HCT116 (cell line): ENCODE results near the gene SLCO2A1. TPM values are rescaled to one million over a fixed set of nuclear protein-coding genes. Genes with fewer than 3 reads are reported as not detected.

Source experiments
- ATAC-seq: fragments of 200-7000 bp; cut with Tn5 transposase; 2 replicates; pipeline ENCODE4 v1.9.1; 2020; ENCODE audit warnings: mild to moderate bottlenecking, moderate library complexity
- BruUV-seq: library from RNA; stranded (reverse); fragments of 400-500 nt; replicated peaks from 2 replicates; lab custom pipeline; 2021; lab: Mats Ljungman, UMichigan
- CTCF ChIA-PET: fragments of 300-600 bp; sonication (Branson Sonifier 250); formaldehyde crosslinking; loops from one replicate; lab custom pipeline; 2021; ENCODE audit warnings: antibody characterized with exemption; lab: Charles Lee
- POLR2A ChIA-PET: fragments of 300-600, 350-600 bp; sonication (Branson Sonifier 250); formaldehyde crosslinking; loops from one replicate; lab custom pipeline; 2021; ENCODE audit warnings: antibody characterized with exemption; lab: Charles Lee
- RAD21 ChIA-PET, 2 experiments: fragments of 300-600 bp; sonication (Branson Sonifier 250); formaldehyde crosslinking; loops; one replicate each; lab custom pipeline; 2023; ENCODE audit warnings: low total read pairs in 2 of 2; ENCODE audit not compliant: uncharacterized antibody in 2 of 2, unreplicated experiment in 2 of 2, low non-redundant PET in 1 of 2; lab: Charles Lee
- DNase-seq: peaks from one replicate; pipeline ENCODE4 v3.0.0-alpha.2; 2010; ENCODE audit warnings: low read depth, low spot score
- H2AFZ ChIP-seq: fragments of 200-600 bp; shearing (Covaris generic), sonication (generic); 2 replicates; pipeline ENCODE4 v1.6.1; 2017; ENCODE audit warnings: low read depth, mixed run types, mixed read lengths, antibody characterized with exemption, low read length; ENCODE audit not compliant: poor library complexity, severe bottlenecking
- H3K27ac ChIP-seq: 2 replicates; pipeline ENCODE4 v1.5.1; 2012; ENCODE audit warnings: low read depth, low read length
- H3K27me3 ChIP-seq: fragments of 200-600 bp; sonication (generic); 2 replicates; pipeline ENCODE4 v1.6.1; 2016; ENCODE audit warnings: mixed run types, low read length, mixed read lengths; ENCODE audit not compliant: insufficient read depth
- H3K36me3 ChIP-seq, 2 experiments: fragments of 200-500 bp in 1 of 2; fragments of 200-600 bp in 1 of 2; sonication (Bioruptor generic) in 1 of 2; sonication (generic) in 1 of 2; 2 replicates each; pipeline versions ENCODE4 v1.5.1 to v1.6.1; 2014 to 2016; ENCODE audit warnings: low read length in 2 of 2, inconsistent platforms in 1 of 2, mixed read lengths in 1 of 2, mixed run types in 1 of 2; ENCODE audit not compliant: insufficient read depth in 2 of 2, control insufficient read depth in 1 of 2
- H3K4me1 ChIP-seq, 2 experiments: fragments of 200-600 bp in 1 of 2; sonication (generic) in 1 of 2; 2 replicates each; pipeline versions ENCODE4 v1.5.1 to v1.6.1; 2012 to 2017; ENCODE audit warnings: low read length in 2 of 2, inconsistent platforms in 1 of 2, mild to moderate bottlenecking in 1 of 2, mixed read lengths in 1 of 2, mixed run types in 1 of 2, moderate library complexity in 1 of 2; ENCODE audit not compliant: insufficient read depth in 2 of 2, control insufficient read depth in 1 of 2
- H3K4me2 ChIP-seq: fragments of 200-600 bp; sonication (generic); 2 replicates; pipeline ENCODE4 v1.6.1; 2017; ENCODE audit warnings: mixed run types, low read length, mixed read lengths
- H3K4me3 ChIP-seq, 2 experiments: fragments of 200-600 bp in 1 of 2; sonication (generic) in 1 of 2; replicated peaks in 1 of 2; 2 replicates each; pipeline ENCODE4 v1.5.1; 2011 to 2016; ENCODE audit warnings: low read length in 2 of 2, control low read depth in 1 of 2, low read depth in 1 of 2, mild to moderate bottlenecking in 1 of 2, mixed read lengths in 1 of 2, mixed run types in 1 of 2
- H3K79me2 ChIP-seq: fragments of 200-600 bp; sonication (generic); 2 replicates; pipeline ENCODE4 v1.6.1; 2017; ENCODE audit warnings: mild to moderate bottlenecking, mixed run types, low read length, moderate library complexity, mixed read lengths; ENCODE audit not compliant: insufficient read depth
- H3K9ac ChIP-seq: fragments of 200-600 bp; sonication (generic); 2 replicates; pipeline ENCODE4 v1.6.1; 2016; ENCODE audit warnings: low read length, mixed read lengths
- H3K9me2 ChIP-seq: fragments of 200-600 bp; sonication (generic), shearing (Covaris generic); 2 replicates; pipeline ENCODE4 v1.6.1; 2017; ENCODE audit warnings: mixed run types, mild to moderate bottlenecking, moderate library complexity; ENCODE audit not compliant: insufficient read depth
- H3K9me3 ChIP-seq, 2 experiments: fragments of 200-500 bp in 1 of 2; fragments of 200-600 bp in 1 of 2; sonication (Bioruptor generic) in 1 of 2; sonication (generic) in 1 of 2; 2 replicates each; pipeline ENCODE4 v1.6.1; 2014 to 2017; ENCODE audit warnings: low read length in 2 of 2, mixed read lengths in 2 of 2, inconsistent platforms in 1 of 2, low read depth in 1 of 2, mild to moderate bottlenecking in 1 of 2, mixed run types in 1 of 2, moderate library complexity in 1 of 2; ENCODE audit not compliant: control insufficient read depth in 1 of 2, insufficient read depth in 1 of 2
- H4K20me1 ChIP-seq: fragments of 200-600 bp; sonication (generic), shearing (Covaris generic); 2 replicates; pipeline ENCODE4 v1.6.1; 2017; ENCODE audit warnings: mixed run types, mild to moderate bottlenecking, moderate library complexity; ENCODE audit not compliant: insufficient read depth
- ATF3 ChIP-seq: IDR thresholded peaks from 2 replicates; pipeline ENCODE4 v1.6.1; 2012
- CBX3 ChIP-seq: IDR thresholded peaks from 2 replicates; pipeline ENCODE4 v1.6.1; 2012; ENCODE audit warnings: low read depth
- CTCF ChIP-seq, 3 experiments: fragments of 200-600 bp in 1 of 3; sonication (generic) in 1 of 3; IDR thresholded peaks in 2 of 3; conservative IDR thresholded peaks in 1 of 3; 2 replicates each; pipeline ENCODE4 v1.5.1; 2012 to 2017; ENCODE audit warnings: low read depth in 2 of 3, low read length in 2 of 3, antibody characterized with exemption in 1 of 3, borderline replicate concordance in 1 of 3, control low read depth in 1 of 3, mild to moderate bottlenecking in 1 of 3, mixed read lengths in 1 of 3, mixed run types in 1 of 3, moderate library complexity in 1 of 3; ENCODE audit not compliant: insufficient read depth in 1 of 3
- EGR1 ChIP-seq: IDR thresholded peaks from 2 replicates; pipeline ENCODE4 v1.6.1; 2012; ENCODE audit warnings: low read depth
- ELF1 ChIP-seq: IDR thresholded peaks from 2 replicates; pipeline ENCODE4 v1.6.1; 2012; ENCODE audit warnings: low read depth, borderline replicate concordance
- EZH2 ChIP-seq: fragments of 200-600 bp; sonication (generic); IDR thresholded peaks from 2 replicates; pipeline ENCODE4 v1.6.1; 2017; ENCODE audit warnings: antibody characterized with exemption, mixed run types
- EZH2phosphoT487 ChIP-seq: fragments of 200-600 bp; IDR thresholded peaks from 2 replicates; pipeline ENCODE4 v1.6.1; 2018; ENCODE audit warnings: antibody characterized with exemption, borderline replicate concordance
- FOSL1 ChIP-seq: IDR thresholded peaks from 2 replicates; pipeline ENCODE4 v1.6.1; 2012; ENCODE audit warnings: low read depth
- JUND ChIP-seq: IDR thresholded peaks from 2 replicates; pipeline ENCODE4 v1.6.1; 2012
- MAX ChIP-seq: IDR thresholded peaks from 2 replicates; pipeline ENCODE4 v1.6.1; 2012
- POLR2A ChIP-seq: IDR thresholded peaks from 2 replicates; pipeline ENCODE4 v1.7.0; 2011; ENCODE audit warnings: borderline replicate concordance; ENCODE audit not compliant: insufficient read depth, insufficient read length; ENCODE audit errors: extremely low read depth
- POLR2AphosphoS5 ChIP-seq: IDR thresholded peaks from 2 replicates; pipeline ENCODE4 v1.6.1; 2011; ENCODE audit warnings: mild to moderate bottlenecking, low read depth, low read length, moderate library complexity
- RAD21 ChIP-seq: IDR thresholded peaks from 2 replicates; pipeline ENCODE4 v1.6.1; 2012; ENCODE audit warnings: low read depth, mild to moderate bottlenecking
- REST ChIP-seq: IDR thresholded peaks from 2 replicates; pipeline ENCODE4 v1.6.1; 2012; ENCODE audit warnings: low read depth
- SIN3A ChIP-seq: IDR thresholded peaks from 2 replicates; pipeline ENCODE4 v1.6.1; 2012; ENCODE audit warnings: low read depth
- SP1 ChIP-seq: IDR thresholded peaks from 2 replicates; pipeline ENCODE4 v1.6.1; 2012; ENCODE audit warnings: low read depth
- TCF7L2 ChIP-seq: IDR thresholded peaks from 2 replicates; pipeline ENCODE4 v1.7.0; 2011; ENCODE audit warnings: borderline replicate concordance, inconsistent platforms; ENCODE audit not compliant: insufficient read depth, insufficient read length; ENCODE audit errors: extremely low read depth
- ZFX ChIP-seq: fragments of 450-650 bp; IDR thresholded peaks from 2 replicates; pipeline ENCODE4 v1.6.1; 2017
- ZNF274 ChIP-seq: fragments of 200-500 bp; sonication (Bioruptor generic); IDR thresholded peaks from 2 replicates; pipeline ENCODE4 v1.6.1; 2014; ENCODE audit warnings: mild to moderate bottlenecking, low read depth, low read length, inconsistent platforms
- intact Hi-C: fragments of 100-400 bp; cut with micrococcal nuclease; formaldehyde crosslinking; loops from 2 replicates; pipeline ENCODE4 v1.10.0; 2022
- total RNA-seq: library from RNA; stranded (reverse); gene quantifications from one replicate; pipeline ENCODE4 v1.2.1, GENCODE V29; 2021; ENCODE audit not compliant: unreplicated experiment

Gene SLCO2A1
- total RNA-seq, 1 experiment from 2014 or later, result 0.52 TPM

GRCh38 chr3:133987136-133987535, 42.6 kb downstream of the SLCO2A1 start:
- Histone ChIP-seq H3K27ac (no peak overlapping the region), H3K4me2 (no peak overlapping the region), H3K36me3 (no peaks in the 10 kb centered on the region), H4K20me1 (no peaks in the 10 kb centered on the region), H3K4me3 (no peak overlapping the region), H3K27me3 (0 out of 2 replicates have a peak, but pooled peaks cover 5% of the 10 kb centered on the region), H2AFZ (no peak overlapping the region), H3K9ac (no peak overlapping the region), H3K9me3 (no peaks in the 10 kb centered on the region), H3K9me2 (no peaks in the 10 kb centered on the region), H3K4me1 (peaks cover 0 to 12% of the 10 kb centered on the region in 2 experiments; a peak in 1 of 4 replicates), H3K79me2 (no peaks in the 10 kb centered on the region)
- intact Hi-C loops, result no loop called here
- no TSS peak for BruUV-seq
- RAD21 ChIA-PET, result no interaction called here
- CTCF ChIA-PET, result no interaction called here
- POLR2A ChIA-PET, result no interaction called here
- no peak for TF ChIP-seq SP1
- no peak for TF ChIP-seq TCF7L2
- TF ChIP-seq ZNF274, result no peak
- no peak for TF ChIP-seq ELF1
- TF ChIP-seq REST, result no peak
- no peak for TF ChIP-seq MAX
- no peak for TF ChIP-seq POLR2AphosphoS5
- no peak for TF ChIP-seq ATF3
- no peak for TF ChIP-seq CBX3
- TF ChIP-seq EGR1, result no peak
- no peak for TF ChIP-seq ZFX
- TF ChIP-seq RAD21, result no peak
- no peak for TF ChIP-seq FOSL1
- no peak for TF ChIP-seq POLR2A
- no peak for TF ChIP-seq CTCF (IDR thresholded peaks at IDR 0.05 in 2 of 3, conservative IDR thresholded peaks at IDR 0.05 in 1 of 3; ENCODE audit: borderline replicate concordance in 1 of 3, insufficient read depth in 1 of 3, low read depth in 2 of 3, low read length in 2 of 3)
- TF ChIP-seq SIN3A, result no peak
- no peak for TF ChIP-seq EZH2
- no peak for TF ChIP-seq EZH2phosphoT487
- no peak for TF ChIP-seq JUND
- TF ChIP-seq, all 23 proteins: peak for 0
- no peak for ATAC-seq
- DNase-seq, result no peak
